Kidney (tissue), 14 donors: Measurements from ENCODE around the gene TRAPPC12. TPM values are rescaled to one million over a fixed set of nuclear protein-coding genes. Genes with fewer than 3 reads are reported as not detected.
"Not testable (repeated sequence)": the region's sequence is repeated elsewhere in the genome, so short reads cannot be mapped to it uniquely, and the experiment has no call there.

Experiments used
- DNase-seq, 5 donors: peaks; one replicate each; pipeline ENCODE4 v3.0.0-alpha.2; 2013 to 2020
- FAIRE-seq: peaks from 2 replicates; lab custom pipeline; 2012; peaks lifted over from hg19 to GRCh38; lab: Jason Lieb, UNC
- H3K27ac ChIP-seq, 2 donors: one replicate each; pipeline ENCODE4 v1.7.0; 2013; ENCODE audit warnings: low read depth in 2 of 2, low read length in 2 of 2, inconsistent platforms in 1 of 2
- H3K27me3 ChIP-seq: one replicate; pipeline ENCODE4 v1.7.1; 2013; ENCODE audit warnings: low read length, inconsistent platforms; ENCODE audit not compliant: control insufficient read depth, insufficient read depth
- H3K36me3 ChIP-seq, 3 donors: one replicate each; pipeline versions ENCODE4 v1.7.0 to v1.7.1; 2013; ENCODE audit warnings: low read length in 3 of 3, control low read depth in 1 of 3, inconsistent platforms in 1 of 3; ENCODE audit not compliant: insufficient read depth in 3 of 3, control insufficient read depth in 2 of 3
- H3K4me1 ChIP-seq, 3 donors: one replicate each; pipeline versions ENCODE4 v1.7.0 to v1.7.1; 2013; ENCODE audit warnings: low read length in 3 of 3, inconsistent platforms in 1 of 3, low read depth in 1 of 3; ENCODE audit not compliant: control insufficient read depth in 2 of 3, insufficient read depth in 2 of 3
- H3K4me3 ChIP-seq, 3 donors: one replicate each; pipeline versions ENCODE4 v1.7.0 to v1.8.1; 2013; ENCODE audit warnings: low read length in 3 of 3, control low read depth in 1 of 3, inconsistent platforms in 1 of 3
- H3K9ac ChIP-seq, 3 donors: one replicate each; pipeline versions ENCODE4 v1.7.0 to v1.7.1; 2013; ENCODE audit warnings: low read length in 3 of 3, control low read depth in 1 of 3, inconsistent platforms in 1 of 3
- H3K9me3 ChIP-seq, 3 donors: one replicate each; pipeline versions ENCODE4 v1.7.0 to v1.7.1; 2013; ENCODE audit warnings: low read length in 3 of 3, control low read depth in 1 of 3, inconsistent platforms in 1 of 3; ENCODE audit not compliant: control insufficient read depth in 2 of 3, insufficient read depth in 1 of 3
- CTCF ChIP-seq: IDR thresholded peaks from 3 replicates; pipeline ENCODE4 v1.5.1; 2012; ENCODE audit warnings: mild to moderate bottlenecking, moderate library complexity, borderline replicate concordance; ENCODE audit not compliant: insufficient read depth; ENCODE audit errors: extremely low read depth
- intact Hi-C: fragments of 100-400 bp; cut with DNase I; formaldehyde crosslinking; loops from one replicate; pipeline ENCODE4 v1.11.1; 2022
- polyA plus RNA-seq: library from polyadenylated mRNA; stranded (reverse); fragments of 350-450 nt; fragmentation: Illumina TruSeq; extraction: RNeasy Lipid Tissue Mini Kit (QIAGEN cat#74804); gene quantifications from one replicate; pipeline ENCODE4 v1.2.3, GENCODE V29; 2014; ENCODE audit warnings: low read depth, low replicate concordance; ENCODE audit not compliant: insufficient read depth
- total RNA-seq: library from RNA; stranded (reverse); fragmentation: NEBNext Ultra II Directional; extraction: Animal tissue kit (Norgen Biotek cat#: 25700); gene quantifications from one replicate; pipeline ENCODE4 v1.2.1, GENCODE V29; 2021
- donor health status: control.
- donor health status: control.
- donor health status: control.
- donor health status: control.
- donor health status: control.
- donor health status: DM: yes; HTN: yes; CAD: no.
- donor health status: Normal renal cell carcinoma (clear cell type).

Gene TRAPPC12
- total and polyA plus RNA-seq, 2 donors from 2014 or later = 81.6 to 104 TPM

GRCh38 chr2:3494984-3495666, 115.6 kb downstream of the TRAPPC12 start:
- DNase-seq (no peak), FAIRE-seq (no peak)
- no peaks in the 10 kb centered on the region for H3K27me3 ChIP-seq
- peaks cover 0 to 3% (median 3%) of the 10 kb centered on the region in 3 donors for H3K4me1 ChIP-seq
- no peak for TF ChIP-seq CTCF
- intact Hi-C loops = no loop called here
- H3K27ac ChIP-seq = no peak overlapping the region
- H3K9me3 ChIP-seq = no peaks in the 10 kb centered on the region
- H3K36me3 ChIP-seq = peaks cover 2 to 28% (median 17%) of the 10 kb centered on the region in 3 donors
- no peak overlapping the region for H3K9ac ChIP-seq
- H3K4me3 ChIP-seq = no peak overlapping the region

- peaks cover 2 to 39% (median 26%) of the 10 kb centered on the region in 3 donors for H3K36me3 ChIP-seq
- intact Hi-C loops, FAIRE-seq, H3K9me3 ChIP-seq, H3K9ac ChIP-seq, H3K4me1 ChIP-seq, H3K27me3 ChIP-seq, DNase-seq, H3K4me3 ChIP-seq, H3K27ac ChIP-seq: not testable (repeated sequence)
Measured at GRCh38 chr2:3496708-3497080, 117.2 kb downstream of the TRAPPC12 start.

GRCh38 chr2:3498783-3499394, 119.4 kb downstream of the TRAPPC12 start:
- H3K27me3 ChIP-seq = peaks cover 3% of the 10 kb centered on the region
- peaks cover 10 to 49% (median 31%) of the 10 kb centered on the region in 3 donors for H3K36me3 ChIP-seq
- DNase-seq = no peak
- TF ChIP-seq CTCF = no peak
- intact Hi-C loops = no loop called here
- peaks cover 0 to 5% (median 0%) of the 10 kb centered on the region in 3 donors for H3K9me3 ChIP-seq
- H3K9ac ChIP-seq = no peak overlapping the region
- no peaks in the 10 kb centered on the region for H3K4me1 ChIP-seq
- H3K4me3 ChIP-seq = no peak overlapping the region
- FAIRE-seq = no peak
- no peak overlapping the region for H3K27ac ChIP-seq

- DNase-seq (peak in 1 of 5 donors; percentile 64), FAIRE-seq (no peak)
- peaks cover 15 to 56% (median 36%) of the 10 kb centered on the region in 3 donors for H3K36me3 ChIP-seq
- intact Hi-C loops = no loop called here
- H3K4me3 ChIP-seq = no peak overlapping the region
- H3K9ac ChIP-seq = no peak overlapping the region
- H3K27me3 ChIP-seq = peaks cover 3% of the 10 kb centered on the region
- peaks cover 0 to 5% (median 0%) of the 10 kb centered on the region in 3 donors for H3K9me3 ChIP-seq
- no peaks in the 10 kb centered on the region for H3K4me1 ChIP-seq
- no peak overlapping the region for H3K27ac ChIP-seq
- TF ChIP-seq CTCF = no peak
Measured at GRCh38 chr2:3500326-3500899, 120.9 kb downstream of the TRAPPC12 start.
